Ovary (tissue), 3 donors: ENCODE measurements around the gene BMPER.

ENCODE experiments used
- CTCF ChIP-seq, 3 donors: fragments of 450-650 bp in 2 of 3; fragments of 200-600 bp in 1 of 3; IDR thresholded peaks; one replicate each; pipeline versions ENCODE4 v1.5.1 to v1.8.0; 2016 to 2022; ENCODE audit warnings: antibody characterized with exemption in 3 of 3, mild to moderate bottlenecking in 1 of 3
- EP300 ChIP-seq: sonication (generic); formaldehyde crosslinking; IDR thresholded peaks from one replicate; pipeline ENCODE4 v1.6.1; 2017; ENCODE audit warnings: antibody characterized with exemption
- POLR2A ChIP-seq: fragments of 450-650 bp; IDR thresholded peaks from one replicate; pipeline ENCODE4 v1.6.1; 2017; ENCODE audit warnings: antibody characterized with exemption, mild to moderate bottlenecking, moderate library complexity
- donor health status: DM: no; HTN: no; CAD: no.

- TF ChIP-seq POLR2A: no peak
- TF ChIP-seq CTCF (IDR thresholded peaks at IDR 0.05): no peak
- no peak for TF ChIP-seq EP300
Measured at GRCh38 chr7:34175837-34176236, 270.5 kb downstream of the BMPER start.
